Tibial nerve (tissue), 4 donors: Measurements from ENCODE around the gene PRR16. TPM values are rescaled to one million over a fixed set of nuclear protein-coding genes. Genes with fewer than 3 reads are reported as not detected.
"Not testable (repeated sequence)": the region's sequence is repeated elsewhere in the genome, so short reads cannot be mapped to it uniquely, and the experiment has no call there.

Experiments used
- DNase-seq, 2 donors: peaks; one replicate each; pipeline ENCODE4 v3.0.0-alpha.2; 2019; ENCODE audit warnings: low spot score in 2 of 2
- H3K27ac ChIP-seq, 4 donors: fragments of 200-600 bp; sonication (generic) in 3 of 4; one replicate each; pipeline ENCODE4 v1.5.1; 2017 to 2019; ENCODE audit warnings: mild to moderate bottlenecking in 1 of 4
- H3K27me3 ChIP-seq, 2 donors: fragments of 200-600 bp; sonication (generic) in 1 of 2; one replicate each; pipeline versions ENCODE4 v1.5.1 to v1.6.0; 2017 to 2019
- H3K36me3 ChIP-seq, 3 donors: fragments of 200-600 bp; sonication (generic); one replicate each; pipeline ENCODE4 v1.5.1; 2018 to 2019
- H3K4me1 ChIP-seq, 4 donors: fragments of 200-600 bp; sonication (generic) in 3 of 4; one replicate each; pipeline ENCODE4 v1.5.1; 2017 to 2019
- H3K4me3 ChIP-seq, 4 donors: fragments of 200-600 bp; sonication (generic) in 3 of 4; one replicate each; pipeline ENCODE4 v1.5.1; 2017 to 2019; ENCODE audit warnings: mild to moderate bottlenecking in 1 of 4, moderate library complexity in 1 of 4
- H3K9me3 ChIP-seq, 4 donors: fragments of 200-600 bp; sonication (generic) in 3 of 4; one replicate each; pipeline ENCODE4 v1.5.1; 2017 to 2019
- EP300 ChIP-seq, 2 donors: sonication (generic); formaldehyde crosslinking; IDR thresholded peaks; one replicate each; pipeline ENCODE4 v1.6.1; 2017; ENCODE audit warnings: antibody characterized with exemption in 2 of 2, mild to moderate bottlenecking in 1 of 2
- POLR2A ChIP-seq, 2 donors: fragments of 450-650 bp; IDR thresholded peaks; one replicate each; pipeline ENCODE4 v1.6.1; 2017; ENCODE audit warnings: antibody characterized with exemption in 2 of 2, mild to moderate bottlenecking in 2 of 2, moderate library complexity in 2 of 2
- WGBS, 2 donors: methylation state at CpG; one replicate each; pipeline ENCODE4 v1.1.5; 2018; 5-methylcytosine and 5-hydroxymethylcytosine counted together
- total RNA-seq, 4 donors: library from RNA; depleted of rRNA; stranded (reverse); fragments of >200 nt; gene quantifications; one replicate each; pipeline ENCODE4 v1.1.0, GENCODE V29; 2016
- TF ChIP-seq, protein P1 (sequence below), 5 experiments: fragments of 200-600 bp in 3 of 5; fragments of 450-650 bp in 2 of 5; sonication (generic) in 3 of 5; IDR thresholded peaks; one replicate each; pipeline ENCODE4 v1.5.1; 2016 to 2019; ENCODE audit warnings: antibody characterized with exemption in 5 of 5, mild to moderate bottlenecking in 3 of 5, moderate library complexity in 2 of 5

Gene PRR16
- total RNA-seq: 1 to 10 TPM in 3 of 4 donors, not detected in 1; 2.1 to 5.1 (median 2.5) TPM

DNA sequence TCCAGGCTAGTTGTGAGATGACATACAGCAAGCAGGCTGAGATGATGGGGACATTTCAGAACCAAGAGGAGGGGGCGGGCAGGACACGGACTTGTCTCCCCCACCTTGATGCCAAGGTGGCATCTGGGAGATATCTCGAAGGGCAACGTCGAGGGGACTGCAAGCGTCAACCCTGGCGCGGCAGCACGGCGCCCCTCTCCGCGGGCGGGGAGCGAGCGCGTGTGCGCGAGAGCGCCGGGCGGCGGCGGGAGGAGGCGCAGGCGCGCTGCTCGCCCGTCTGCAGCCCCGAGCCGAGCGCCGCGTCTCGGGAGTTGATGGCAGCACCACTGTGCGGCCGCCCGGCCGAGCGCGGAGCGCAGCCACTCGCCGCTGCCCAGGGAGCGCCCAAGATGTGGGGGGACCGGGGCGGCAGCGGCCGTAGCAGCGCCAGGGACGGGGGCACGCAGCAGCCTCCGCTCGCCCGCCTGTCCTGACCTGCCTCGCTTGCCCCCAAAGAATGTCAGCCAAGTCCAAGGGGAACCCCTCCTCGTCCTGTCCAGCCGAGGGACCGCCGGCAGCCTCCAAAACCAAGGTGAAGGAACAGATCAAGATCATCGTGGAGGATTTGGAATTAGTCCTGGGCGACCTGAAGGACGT is at the start of gene PRR16:
Gene PRR16 (plus strand): TSS at position 310 of the 636 bp plus-strand sequence.
- TF ChIP-seq EP300 (IDR thresholded peaks at IDR 0.05): no peak
- TF ChIP-seq, protein P1, sequence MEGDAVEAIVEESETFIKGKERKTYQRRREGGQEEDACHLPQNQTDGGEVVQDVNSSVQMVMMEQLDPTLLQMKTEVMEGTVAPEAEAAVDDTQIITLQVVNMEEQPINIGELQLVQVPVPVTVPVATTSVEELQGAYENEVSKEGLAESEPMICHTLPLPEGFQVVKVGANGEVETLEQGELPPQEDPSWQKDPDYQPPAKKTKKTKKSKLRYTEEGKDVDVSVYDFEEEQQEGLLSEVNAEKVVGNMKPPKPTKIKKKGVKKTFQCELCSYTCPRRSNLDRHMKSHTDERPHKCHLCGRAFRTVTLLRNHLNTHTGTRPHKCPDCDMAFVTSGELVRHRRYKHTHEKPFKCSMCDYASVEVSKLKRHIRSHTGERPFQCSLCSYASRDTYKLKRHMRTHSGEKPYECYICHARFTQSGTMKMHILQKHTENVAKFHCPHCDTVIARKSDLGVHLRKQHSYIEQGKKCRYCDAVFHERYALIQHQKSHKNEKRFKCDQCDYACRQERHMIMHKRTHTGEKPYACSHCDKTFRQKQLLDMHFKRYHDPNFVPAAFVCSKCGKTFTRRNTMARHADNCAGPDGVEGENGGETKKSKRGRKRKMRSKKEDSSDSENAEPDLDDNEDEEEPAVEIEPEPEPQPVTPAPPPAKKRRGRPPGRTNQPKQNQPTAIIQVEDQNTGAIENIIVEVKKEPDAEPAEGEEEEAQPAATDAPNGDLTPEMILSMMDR (IDR thresholded peaks at IDR 0.05): peak in 3 of 5 experiments; percentile 27 to 44 (median 43)
- Histone ChIP-seq H3K27me3 (peaks cover 0 to 11% of the 10 kb centered on the region in 2 donors), H3K36me3 (no peaks in the 10 kb centered on the region), H3K4me1 (peaks cover 0 to 25% (median 0%) of the 10 kb centered on the region in 4 donors), H3K9me3 (no peaks in the 10 kb centered on the region), H3K27ac (peak within 1 kb of the TSS in 2 of 4 donors; percentile 14 to 50), H3K4me3 (peak within 1 kb of the TSS; percentile 35 to 62 (median 52))
- WGBS, 2 donors: 1 to 4% methylated on average over 9 to 17 of the region's 62 CpGs
- no peak for DNase-seq

DNA sequence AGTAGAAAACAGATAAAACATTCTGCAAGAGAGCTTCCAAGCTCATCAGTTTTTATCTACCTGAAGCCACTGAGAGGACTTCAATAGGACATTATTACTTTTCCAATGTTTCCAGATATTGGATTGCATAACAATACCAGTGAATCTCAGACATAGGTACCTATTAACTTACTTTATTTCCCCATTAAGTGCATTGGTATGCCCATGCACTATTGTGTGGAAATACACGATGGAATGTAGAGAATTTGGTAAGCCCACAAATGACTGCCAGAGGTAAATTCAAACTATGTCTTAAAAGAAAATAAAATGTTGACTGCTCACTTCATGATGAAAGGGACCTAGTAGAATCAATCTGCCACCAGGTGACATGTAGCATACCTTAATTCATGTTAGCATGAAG is 48.1 kb upstream of the PRR16 start:
- DNase-seq: no peak
- H3K36me3 ChIP-seq: no peaks in the 10 kb centered on the region
- no peak overlapping the region for H3K27ac ChIP-seq
- H3K4me3 ChIP-seq: no peak overlapping the region
- TF ChIP-seq POLR2A (IDR thresholded peaks at IDR 0.05) (no peak), EP300 (IDR thresholded peaks at IDR 0.05) (no peak)
- TF ChIP-seq, protein P1 (IDR thresholded peaks at IDR 0.05): no peak
- H3K9me3 ChIP-seq: no peaks in the 10 kb centered on the region
- 82 to 96% methylated on average over 1 of the region's 1 CpG for WGBS, 2 donors
- no peaks in the 10 kb centered on the region for H3K27me3 ChIP-seq
- no peaks in the 10 kb centered on the region for H3K4me1 ChIP-seq

DNA sequence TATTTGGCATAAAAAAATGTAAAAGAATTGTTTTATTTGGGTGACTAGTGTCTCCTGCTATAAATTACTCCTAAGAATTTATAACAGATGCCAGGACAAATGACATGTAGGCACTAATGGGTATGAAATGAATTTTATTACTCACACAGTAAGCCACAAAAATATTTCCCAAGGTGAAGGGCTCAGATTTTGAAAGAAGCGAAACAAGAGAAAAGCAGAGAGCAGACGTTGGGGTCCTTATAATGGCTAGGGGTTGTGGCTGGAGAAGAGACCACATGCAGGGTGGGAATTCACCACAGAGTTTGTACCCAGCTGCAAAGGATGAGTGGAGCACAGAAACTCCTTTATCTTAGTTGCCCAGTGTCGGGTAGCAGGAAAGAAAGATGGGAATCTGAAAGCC is 45.0 kb upstream of the PRR16 start:
- Histone ChIP-seq H3K27ac (no peak overlapping the region), H3K27me3 (no peaks in the 10 kb centered on the region), H3K9me3 (no peaks in the 10 kb centered on the region), H3K4me1 (no peaks in the 10 kb centered on the region), H3K4me3 (no peak overlapping the region), H3K36me3 (no peaks in the 10 kb centered on the region)
- WGBS, 2 donors: 53 to 70% methylated on average over 3 of the region's 3 CpGs
- TF ChIP-seq EP300 (IDR thresholded peaks at IDR 0.05) (no peak), POLR2A (IDR thresholded peaks at IDR 0.05) (no peak)
- TF ChIP-seq, protein P1 (IDR thresholded peaks at IDR 0.05): no peak
- DNase-seq: no peak

DNA sequence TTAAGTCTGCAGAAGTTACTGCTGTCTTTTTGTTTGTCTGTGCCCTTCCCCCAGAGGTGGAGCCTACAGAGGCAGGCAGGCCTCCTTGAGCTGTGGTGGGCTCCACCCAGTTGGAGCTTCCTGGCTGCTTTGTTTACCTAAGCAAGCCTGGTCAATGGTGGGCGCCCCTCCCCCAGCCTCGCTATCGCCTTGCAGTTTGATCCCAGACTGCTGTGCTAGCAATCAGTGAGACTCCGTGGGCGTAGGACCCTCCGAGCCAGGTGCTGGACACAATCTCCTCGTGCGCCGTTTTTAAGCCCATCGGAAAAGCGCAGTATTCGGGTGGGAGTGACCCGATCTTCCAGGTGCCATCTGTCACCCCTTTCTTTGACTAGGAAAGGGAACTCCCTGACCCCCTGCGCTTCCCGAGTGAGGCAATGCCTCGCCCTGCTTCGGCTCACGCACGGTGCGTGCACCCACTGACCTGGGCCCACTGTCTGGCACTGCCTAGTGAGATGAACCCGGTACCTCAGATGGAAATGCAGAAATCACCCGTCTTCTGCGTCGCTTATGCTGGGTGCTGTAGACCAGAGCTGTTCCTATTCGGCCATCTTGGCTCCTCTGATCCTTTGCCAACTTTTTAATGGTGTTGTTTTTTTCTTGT is 37.3 kb upstream of the PRR16 start:
- H3K36me3 ChIP-seq, H3K27ac ChIP-seq, H3K4me3 ChIP-seq, H3K4me1 ChIP-seq, DNase-seq, H3K27me3 ChIP-seq: not testable (repeated sequence)
- H3K9me3 ChIP-seq: peaks cover 0 to 18% (median 1%) of the 10 kb centered on the region in 4 donors
- WGBS, 2 donors: 93 to 94% methylated on average over 21 to 25 of the region's 25 CpGs

DNA sequence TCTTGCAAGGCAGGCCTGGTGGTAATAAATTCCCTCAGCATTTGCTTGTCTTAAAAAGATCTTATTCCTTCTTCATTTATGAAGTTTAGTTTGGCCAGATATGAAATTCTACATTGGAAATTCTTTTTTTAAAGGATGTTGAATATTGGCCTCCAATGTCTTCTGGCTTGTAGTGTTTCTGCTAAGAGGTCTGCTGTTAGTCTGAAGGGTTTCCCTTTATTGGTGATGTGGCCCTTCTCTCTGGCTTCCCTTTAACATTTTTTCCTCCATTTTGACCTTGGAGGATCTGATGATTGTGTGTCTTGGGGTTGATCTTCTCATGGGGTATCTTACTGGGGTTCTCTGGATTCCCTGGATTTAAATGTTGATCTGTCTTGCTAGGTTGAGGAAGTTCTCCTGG is 33.5 kb upstream of the PRR16 start:
- H3K4me1 ChIP-seq: no peaks in the 10 kb centered on the region
- TF ChIP-seq, protein P1 (IDR thresholded peaks at IDR 0.05): no peak
- TF ChIP-seq EP300 (IDR thresholded peaks at IDR 0.05): no peak
- no peak for TF ChIP-seq POLR2A (IDR thresholded peaks at IDR 0.05)
- H3K27ac ChIP-seq: no peak overlapping the region
- H3K4me3 ChIP-seq: no peak overlapping the region
- DNase-seq: no peak
- H3K27me3 ChIP-seq: no peaks in the 10 kb centered on the region
- no peaks in the 10 kb centered on the region for H3K36me3 ChIP-seq
- H3K9me3 ChIP-seq: peaks cover 0 to 18% (median 1%) of the 10 kb centered on the region in 4 donors
